Esophagus mucosa (tissue), 1 donor: ENCODE data around the gene CHST14. TPM values are rescaled to one million over a fixed set of nuclear protein-coding genes. Genes with fewer than 3 reads are reported as not detected.

Experiments used
- ATAC-seq: fragments of 200-7000 bp; cut with Tn5 transposase; one replicate; pipeline ENCODE4 v1.9.1; 2020
- total RNA-seq: library from RNA; stranded (reverse); gene quantifications from one replicate; pipeline ENCODE4 v1.2.4, GENCODE V29; 2023
- donor health status: DM: yes; HTN: yes; CAD: no.

The CHST14 gene
- total RNA-seq, 1 donor from 2014 or later, result 4.0 TPM

- no peak for ATAC-seq
Observed at GRCh38 chr15:40463279-40463678, 7.5 kb upstream of the CHST14 start.

GRCh38 chr15:40463886-40464545, 6.8 kb upstream of the CHST14 start:
- ATAC-seq, result no peak

DNA sequence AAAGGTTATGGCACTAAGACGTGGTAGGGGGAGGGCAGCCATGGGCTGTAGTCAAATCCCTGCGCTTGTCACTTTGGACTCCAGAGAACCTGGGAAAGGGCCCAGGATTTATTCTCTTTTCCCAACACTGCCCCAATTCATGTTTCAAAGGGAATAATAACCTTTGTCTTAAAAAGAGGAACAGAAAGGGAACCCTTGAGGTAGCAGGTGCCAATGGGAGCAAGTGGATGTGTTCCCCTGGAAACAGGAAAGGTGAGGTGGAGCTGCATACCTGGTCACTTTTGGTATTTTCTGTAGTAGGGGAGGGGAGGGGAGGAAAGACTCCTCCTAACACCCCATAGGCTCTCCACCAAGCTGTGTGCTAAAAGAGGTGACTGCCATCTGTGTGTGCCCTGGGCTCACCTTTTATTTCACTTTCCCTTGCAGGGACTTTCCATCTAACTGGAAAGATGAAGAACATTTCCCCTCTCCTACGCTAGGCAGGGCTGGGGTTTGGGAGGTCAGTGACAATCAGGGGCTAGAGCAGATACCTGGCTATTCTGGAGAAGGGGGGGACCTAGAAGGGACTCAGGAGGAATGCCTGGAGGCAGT, 6.1 kb upstream of the CHST14 start:
- ATAC-seq, result no peak

- ATAC-seq, result no peak
Observed at GRCh38 chr15:40465939-40466338, 4.8 kb upstream of the CHST14 start.

DNA sequence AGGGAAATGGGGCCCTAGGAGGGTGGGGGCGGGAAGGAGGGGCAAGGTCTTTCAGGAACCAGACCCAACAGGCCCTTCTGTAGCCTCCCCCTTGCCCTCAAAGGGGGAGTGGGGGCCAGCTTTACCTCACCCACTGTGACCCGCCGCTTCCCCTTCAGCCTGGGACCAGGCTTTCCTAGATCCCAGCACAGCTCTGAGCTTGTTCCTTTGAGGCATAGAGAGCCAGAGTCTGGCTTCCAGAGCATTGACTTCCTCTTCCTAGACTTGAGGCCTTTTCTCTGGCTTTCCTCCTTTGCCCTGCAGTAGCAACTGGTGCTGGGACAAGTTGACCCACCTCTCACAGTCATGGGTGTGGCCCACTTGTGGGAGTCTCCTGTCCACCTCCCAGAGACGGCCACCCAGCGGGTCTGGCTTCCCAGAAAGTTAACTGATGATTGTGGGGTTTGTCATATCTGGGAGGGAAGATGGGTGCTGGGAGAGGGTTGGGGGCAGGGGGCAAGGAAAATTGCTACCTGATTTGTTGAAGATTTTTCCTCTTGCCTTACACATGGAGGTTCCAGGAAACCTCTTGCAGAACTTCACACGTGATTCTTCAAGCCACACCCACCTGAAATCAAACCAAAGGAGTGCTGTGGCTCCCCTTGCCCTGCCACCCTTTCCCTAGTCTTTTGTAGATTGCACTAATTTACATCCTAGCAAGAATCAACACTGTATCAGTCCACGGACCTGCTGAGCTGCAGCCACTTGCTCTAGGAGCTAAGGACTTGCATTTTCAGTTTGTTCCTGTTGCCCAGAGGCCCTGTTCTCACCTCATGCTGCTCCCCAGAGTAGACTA, 4.1 kb upstream of the CHST14 start:
- no peak for ATAC-seq

DNA sequence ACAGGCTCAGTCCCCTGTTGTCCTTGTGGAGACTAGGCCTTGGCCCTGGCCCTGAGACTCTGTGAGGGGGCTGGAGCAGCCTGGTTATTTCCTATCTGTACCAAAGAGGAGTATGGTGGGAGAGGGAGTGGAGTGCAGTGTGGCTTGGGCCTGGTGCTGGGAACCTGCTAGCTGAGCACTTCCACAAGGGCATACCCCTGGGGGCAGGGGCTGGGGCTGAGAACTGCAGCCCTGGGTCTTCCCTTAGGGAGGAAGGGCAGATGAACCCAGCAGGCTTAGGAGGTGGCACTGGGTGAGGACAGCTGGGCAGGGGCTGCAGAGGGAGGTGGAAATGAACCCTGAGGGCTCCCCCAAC, 3.5 kb upstream of the CHST14 start:
- no peak for ATAC-seq

- no peak for ATAC-seq
Observed at GRCh38 chr15:40468898-40469331, 1.9 kb upstream of the CHST14 start.

- ATAC-seq, result no peak
Observed at GRCh38 chr15:40469776-40470390, 901 bp upstream of the CHST14 start.

DNA sequence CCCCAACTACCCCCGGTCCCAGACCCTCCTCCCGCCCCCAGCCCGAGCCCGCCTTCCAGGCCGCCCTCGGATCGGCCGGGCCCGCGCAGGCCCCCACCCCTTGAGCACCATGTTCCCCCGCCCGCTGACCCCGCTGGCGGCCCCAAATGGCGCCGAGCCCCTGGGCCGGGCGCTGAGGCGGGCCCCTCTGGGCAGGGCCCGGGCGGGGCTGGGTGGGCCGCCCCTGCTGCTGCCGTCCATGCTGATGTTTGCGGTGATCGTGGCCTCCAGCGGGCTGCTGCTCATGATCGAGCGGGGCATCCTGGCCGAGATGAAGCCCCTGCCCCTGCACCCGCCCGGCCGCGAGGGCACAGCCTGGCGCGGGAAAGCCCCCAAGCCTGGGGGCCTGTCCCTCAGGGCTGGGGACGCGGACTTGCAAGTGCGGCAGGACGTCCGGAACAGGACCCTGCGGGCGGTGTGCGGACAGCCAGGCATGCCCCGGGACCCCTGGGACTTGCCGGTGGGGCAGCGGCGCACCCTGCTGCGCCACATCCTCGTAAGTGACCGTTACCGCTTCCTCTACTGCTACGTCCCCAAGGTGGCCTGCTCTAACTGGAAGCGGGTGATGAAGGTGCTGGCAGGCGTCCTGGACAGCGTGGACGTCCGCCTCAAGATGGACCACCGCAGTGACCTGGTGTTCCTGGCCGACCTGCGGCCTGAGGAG, 472 bp downstream of the CHST14 start:
- ATAC-seq, result peak; percentile 30

DNA sequence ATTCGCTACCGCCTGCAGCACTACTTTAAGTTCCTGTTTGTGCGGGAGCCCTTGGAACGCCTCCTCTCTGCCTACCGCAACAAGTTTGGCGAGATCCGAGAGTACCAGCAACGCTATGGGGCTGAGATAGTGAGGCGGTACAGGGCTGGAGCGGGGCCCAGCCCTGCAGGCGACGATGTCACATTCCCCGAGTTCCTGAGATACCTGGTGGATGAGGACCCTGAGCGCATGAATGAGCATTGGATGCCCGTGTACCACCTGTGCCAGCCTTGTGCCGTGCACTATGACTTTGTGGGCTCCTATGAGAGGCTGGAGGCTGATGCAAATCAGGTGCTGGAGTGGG, 995 bp downstream of the CHST14 start:
- peak; percentile 36 for ATAC-seq

GRCh38 chr15:40472171-40472727, 1.5 kb downstream of the CHST14 start:
- peak; percentile 1 for ATAC-seq

DNA sequence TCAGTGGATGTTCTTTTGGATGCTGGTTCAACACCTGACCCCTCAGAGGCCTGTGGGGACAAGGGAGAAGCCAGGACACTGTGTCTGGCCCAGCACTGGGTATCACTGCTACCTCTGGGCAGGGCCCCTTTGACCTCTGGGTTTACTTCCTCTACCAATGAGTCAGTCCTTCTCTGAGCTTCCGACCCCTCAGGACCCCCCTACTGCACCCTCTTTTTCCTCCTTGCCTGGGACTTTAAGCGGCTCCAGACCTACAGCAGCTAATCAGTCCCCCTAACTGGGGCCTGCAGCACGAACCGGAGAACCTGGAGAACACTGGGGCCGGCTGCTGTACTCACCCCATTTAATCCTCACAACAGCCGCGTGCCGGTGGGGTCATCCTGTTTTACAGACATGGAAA, 3.8 kb downstream of the CHST14 start:
- ATAC-seq, result no peak

DNA sequence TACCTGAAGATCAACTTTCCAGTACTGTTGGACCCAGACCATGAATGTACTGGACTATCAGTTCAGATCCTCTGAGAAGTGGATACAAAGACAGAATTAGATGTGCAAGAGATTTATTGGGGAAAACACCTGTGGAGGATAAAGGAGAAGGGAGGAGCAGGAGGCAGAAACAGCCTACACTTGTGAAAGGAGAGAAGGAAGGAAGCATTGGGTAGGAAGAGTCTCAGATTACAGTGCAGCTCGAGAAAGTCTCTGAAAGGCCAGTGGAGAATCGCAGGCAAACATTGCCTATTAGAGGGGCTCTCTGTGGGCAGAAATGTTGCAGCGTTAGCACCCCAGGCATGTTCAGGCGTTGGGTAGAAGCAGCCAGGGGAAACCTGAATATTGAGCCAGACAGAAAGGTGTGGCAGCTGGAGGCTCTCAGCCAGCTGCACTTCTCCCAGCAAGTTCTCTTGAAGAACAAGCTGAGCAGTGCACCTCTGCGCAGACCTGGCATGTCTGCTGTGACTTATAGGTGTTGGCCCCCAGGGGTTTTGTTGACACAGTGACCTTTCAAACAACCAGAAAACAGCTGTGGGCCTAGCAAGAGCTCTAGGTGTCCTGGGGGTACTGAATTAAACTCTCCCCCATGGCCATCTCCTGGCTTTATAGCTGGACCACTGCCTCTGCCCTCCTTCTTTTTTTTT, 7.0 kb downstream of the CHST14 start:
- ATAC-seq, result peak; percentile 93

DNA sequence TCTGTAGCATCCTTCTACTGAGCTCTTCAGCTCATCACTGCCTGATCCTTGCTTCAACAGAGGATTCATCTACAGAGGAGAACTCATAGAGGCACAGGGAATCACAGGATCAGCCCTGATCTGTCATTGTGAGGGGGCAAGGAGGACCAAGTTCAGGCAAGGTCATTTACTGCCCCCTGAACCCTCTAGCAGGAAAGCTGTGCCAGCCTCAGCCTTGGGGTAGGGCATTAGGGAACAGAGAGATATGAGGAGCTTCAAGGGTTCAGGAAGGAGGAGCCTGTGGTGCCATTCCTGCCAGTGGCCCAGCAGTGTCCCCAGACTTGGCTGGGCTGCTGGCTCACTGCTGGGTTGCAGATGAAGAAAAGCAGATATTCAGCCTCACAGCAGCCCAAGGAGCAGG, 8.2 kb downstream of the CHST14 start:
- no peak for ATAC-seq

DNA sequence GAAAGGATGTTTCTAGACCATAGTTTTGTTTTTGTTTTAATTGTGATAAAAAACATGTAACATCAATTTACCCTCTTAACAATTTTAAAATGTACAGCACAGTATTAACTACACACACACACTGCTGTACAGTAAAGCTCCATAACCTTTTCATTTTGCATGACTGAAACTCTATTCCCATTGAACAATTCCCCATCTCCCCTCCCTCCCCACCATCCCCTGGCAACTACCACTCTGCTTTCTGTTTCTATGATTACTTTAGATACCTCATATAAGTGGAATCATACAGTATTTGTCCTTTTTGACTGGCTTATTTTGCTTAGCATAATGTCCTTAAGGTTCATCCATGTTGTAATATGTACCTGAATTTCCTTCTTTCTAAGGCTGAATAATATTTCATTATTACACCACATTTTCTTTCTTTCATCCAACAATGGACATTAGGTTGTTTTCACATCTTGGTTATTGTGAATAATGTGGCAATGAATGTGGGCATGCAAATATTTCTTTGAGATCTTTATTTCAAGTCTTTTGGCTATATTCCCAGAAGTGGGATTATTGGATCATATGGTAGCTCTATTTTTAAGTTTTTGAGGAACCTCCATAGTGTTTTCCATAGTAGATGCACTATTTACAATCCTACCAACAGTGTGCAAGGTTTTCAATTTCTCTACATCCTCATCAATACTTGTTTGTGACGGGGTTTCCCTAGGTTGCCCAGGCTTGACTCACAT, 10.7 kb downstream of the CHST14 start:
- ATAC-seq, result no peak

- ATAC-seq, result no peak
Observed at GRCh38 chr15:40483919-40484318, 13.1 kb downstream of the CHST14 start.

DNA sequence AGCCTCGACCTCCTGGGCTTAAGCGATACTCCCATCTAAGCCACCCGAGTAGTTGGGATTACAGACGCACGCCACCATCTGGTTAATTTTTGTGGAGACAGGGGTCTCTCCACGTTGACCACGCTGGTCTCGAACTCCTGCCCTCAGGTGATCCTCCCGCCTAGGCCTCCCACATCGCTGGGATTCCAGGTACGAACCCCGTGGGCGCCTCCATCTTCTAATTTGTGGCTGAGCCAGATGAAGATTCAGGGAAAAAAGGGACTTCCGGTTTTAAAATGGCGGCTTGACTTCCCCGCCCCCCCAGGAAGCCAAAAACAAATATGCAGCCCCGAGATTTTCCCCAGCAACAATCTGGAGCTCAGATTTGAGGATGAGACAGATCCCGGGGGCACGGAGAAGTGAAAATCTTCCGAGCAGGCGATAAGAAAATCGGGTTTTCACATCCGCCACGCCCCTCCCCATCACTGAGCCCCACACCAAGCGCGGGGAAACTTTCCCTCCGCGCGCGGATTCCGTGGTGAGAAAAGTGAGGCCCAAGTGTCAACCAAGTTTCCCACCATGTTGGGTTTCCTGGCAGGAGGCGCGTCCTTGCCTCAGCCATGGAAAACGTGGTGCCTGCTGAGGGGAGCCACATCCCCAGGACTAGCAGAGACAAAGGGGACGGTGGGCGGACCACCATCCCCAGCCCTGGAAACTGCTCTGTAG, 15.4 kb downstream of the CHST14 start:
- no peak for ATAC-seq

DNA sequence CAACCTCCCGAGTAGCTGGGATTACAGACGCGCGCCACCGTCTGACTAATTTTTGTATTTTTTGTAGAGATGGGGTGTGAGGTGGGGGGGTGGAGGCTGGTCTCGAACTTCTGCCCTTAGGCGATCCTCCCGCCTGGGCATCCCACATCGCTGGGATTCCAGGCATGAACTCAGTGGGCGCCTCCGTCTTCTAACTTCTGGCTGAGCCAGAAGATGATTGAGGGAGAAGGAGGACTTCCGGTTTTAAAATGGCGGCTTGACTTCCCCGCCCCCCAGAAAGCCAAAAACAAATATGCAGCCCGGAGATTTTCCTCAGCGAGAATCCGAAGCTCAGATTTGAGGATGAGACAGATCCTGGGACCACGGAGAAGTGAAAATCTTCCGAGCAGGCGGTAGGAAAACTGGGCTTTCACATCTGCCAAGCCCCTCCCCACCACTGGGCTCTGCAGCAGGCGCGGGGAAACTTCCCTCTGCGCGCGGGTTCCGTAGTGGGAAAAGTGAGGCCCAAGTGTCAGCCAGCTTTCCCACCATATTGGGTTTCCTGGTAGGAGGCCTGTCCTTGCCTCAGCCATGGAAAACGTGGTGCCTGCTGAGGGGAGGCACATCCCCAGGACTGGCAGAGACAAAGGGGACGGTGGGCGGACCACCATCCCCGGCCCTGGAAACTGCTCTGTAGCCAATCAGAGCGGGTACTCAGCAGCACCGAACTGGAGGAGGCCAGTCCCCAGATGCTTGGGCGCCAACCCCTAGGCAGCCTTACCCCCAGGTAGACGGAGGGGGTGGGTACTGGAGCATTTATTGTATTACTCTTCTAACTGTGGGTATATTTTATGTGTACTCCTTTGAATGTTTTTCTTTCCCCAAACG, 17.3 kb downstream of the CHST14 start:
- no peak for ATAC-seq
